Fibroblast of the aortic adventitia (primary cell): ENCODE results near the gene ZNF143. TPM values are rescaled to one million over a fixed set of nuclear protein-coding genes. Genes with fewer than 3 reads are reported as not detected.
"Not testable (repeated sequence)": the region's sequence is repeated elsewhere in the genome, so short reads cannot be mapped to it uniquely, and the experiment has no call there.

Experiments used
- DNase-seq: peaks from one replicate; pipeline ENCODE4 v3.0.0-alpha.2; 2010; ENCODE audit warnings: low read depth
- H3K4me3 ChIP-seq: 2 replicates; pipeline ENCODE4 v1.5.1; 2011; ENCODE audit warnings: low read depth, mild to moderate bottlenecking, control low read depth, low read length, moderate library complexity
- CTCF ChIP-seq: IDR thresholded peaks from 2 replicates; pipeline ENCODE4 v1.5.1; 2011; ENCODE audit warnings: mild to moderate bottlenecking, low read length, control low read depth, inconsistent platforms; ENCODE audit not compliant: insufficient read depth
- total RNA-seq: library from RNA; depleted of rRNA; stranded (reverse); fragments of >200 nt; gene quantifications from 2 replicates; pipeline ENCODE4 v1.2.3, GENCODE V29; 2012; ENCODE audit warnings: low replicate concordance

Gene ZNF143
- 15.1 and 24.9 TPM in 2 replicates for total RNA-seq

- H3K4me3 ChIP-seq = peak within 1 kb of the TSS; percentile 99
- no peak for TF ChIP-seq CTCF
- DNase-seq = peak; percentile 100
These were observed at the start of gene ZNF143 for GRCh38 chr11:9460322-9461062. Gene ZNF143, plus strand, starts transcription at chr11:9461012. Its CDS starts 10,297 bp downstream, at chr11:9471309.

DNA sequence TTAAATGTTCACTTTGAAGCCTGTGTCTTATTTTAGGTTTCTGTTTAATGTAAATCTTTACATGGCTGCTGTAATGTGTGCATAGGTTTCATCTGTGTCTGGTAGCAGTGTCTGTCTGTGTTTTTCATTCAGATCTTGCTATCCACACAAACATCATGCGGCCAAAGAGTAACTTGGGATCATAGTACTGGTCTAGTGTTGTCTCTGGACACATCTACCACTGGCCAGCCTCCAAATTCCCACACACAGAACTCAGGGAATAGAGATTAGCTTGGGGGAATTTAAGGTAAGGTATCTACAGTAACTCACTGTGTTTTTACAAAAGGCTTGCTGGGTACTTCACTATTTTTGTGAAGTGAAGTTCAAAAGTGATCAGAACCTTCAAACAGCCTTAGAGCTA, 32.1 kb upstream of the ZNF143 start:
- no peak overlapping the region for H3K4me3 ChIP-seq
- no peak for DNase-seq
- no peak for TF ChIP-seq CTCF

GRCh38 chr11:9438611-9439010, 22.2 kb upstream of the ZNF143 start:
- H3K4me3 ChIP-seq = no peak overlapping the region
- DNase-seq = no peak
- TF ChIP-seq CTCF = no peak

GRCh38 chr11:9446230-9446629, 14.6 kb upstream of the ZNF143 start:
- no peak overlapping the region for H3K4me3 ChIP-seq
- no peak for TF ChIP-seq CTCF
- DNase-seq = no peak

GRCh38 chr11:9448576-9449352, 12.0 kb upstream of the ZNF143 start:
- DNase-seq = no peak
- no peak overlapping the region for H3K4me3 ChIP-seq
- no peak for TF ChIP-seq CTCF

DNA sequence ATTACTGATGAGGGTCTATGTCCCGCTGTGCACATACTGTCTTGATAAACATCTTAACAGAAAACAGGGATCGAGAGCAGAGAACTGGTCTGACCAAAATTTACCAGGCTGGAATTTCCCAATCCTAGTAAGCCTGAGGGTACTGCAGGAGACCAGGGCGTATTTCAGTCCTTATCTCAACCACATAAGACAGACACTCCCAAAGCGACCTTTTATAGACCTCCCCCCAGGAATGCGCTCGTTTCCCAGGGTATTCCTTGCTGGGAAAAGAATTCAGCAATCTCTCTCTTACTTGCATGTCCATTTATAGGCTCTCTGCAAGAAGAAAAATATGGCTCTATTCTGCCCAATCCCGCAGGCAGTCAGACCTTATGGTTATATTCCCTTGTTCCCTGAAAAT, 8.8 kb upstream of the ZNF143 start:
- not testable (repeated sequence) for DNase-seq

DNA sequence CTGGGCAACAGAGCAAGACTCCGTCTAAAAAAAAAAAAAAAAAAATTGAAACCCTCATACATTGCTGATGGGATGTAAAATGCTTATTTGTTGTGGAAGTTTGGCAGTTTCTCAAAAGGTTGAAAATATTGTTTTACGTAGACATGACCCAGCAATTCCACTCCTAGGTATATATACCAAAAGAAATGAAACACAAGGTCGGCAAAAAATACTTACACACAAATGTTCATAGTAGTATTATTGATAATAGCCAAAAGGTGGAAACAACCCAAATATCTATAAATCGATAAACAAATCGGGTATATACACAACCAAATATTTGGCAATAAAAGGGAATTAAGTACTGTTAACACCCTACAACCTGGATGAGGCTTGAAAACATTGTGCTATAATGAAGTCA, 5.1 kb upstream of the ZNF143 start:
- no peak overlapping the region for H3K4me3 ChIP-seq
- TF ChIP-seq CTCF = no peak
- DNase-seq = no peak

More for the DNA sequence above, 8.8 kb upstream of the ZNF143 start:
- not testable (repeated sequence) for H3K4me3 ChIP-seq
